Stimulated activated CD4-positive, alpha-beta T cell treated with anti-CD3 and anti-CD28 coated beads, Interleukin-1b, Interleukin-23, amount 100 ng/mL, for 24 hours (primary cell): ENCODE results near the gene FASTKD1.
"Not testable (repeated sequence)": the region's sequence is repeated elsewhere in the genome, so short reads cannot be mapped to it uniquely, and the experiment has no call there.

Source experiments
- DNase-seq, 4 experiments: peaks; one replicate each; pipeline ENCODE4 v3.0.0-alpha.2; 2020; ENCODE audit warnings: low read depth in 4 of 4, low spot score in 1 of 4

The FASTKD1 gene

DNA sequence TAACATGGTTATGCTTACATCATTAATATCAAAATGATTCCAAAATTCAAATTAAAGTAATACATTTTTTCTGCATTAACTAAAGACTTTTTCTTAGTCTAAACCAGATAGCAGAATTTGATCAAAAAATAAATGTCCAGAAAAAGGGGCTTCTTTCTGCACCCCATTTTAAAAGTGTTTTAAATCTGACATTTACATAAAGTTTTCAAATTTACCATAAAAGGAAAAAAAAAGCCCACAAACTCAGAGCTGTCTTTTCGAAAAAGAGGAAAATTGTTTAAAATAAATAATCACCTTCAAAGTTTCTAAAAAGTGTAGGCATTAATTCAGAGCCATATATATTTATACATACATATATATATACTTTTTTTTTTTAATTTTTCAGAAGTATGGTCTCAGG lies 1.5 kb downstream of the FASTKD1 start:
- no peak for DNase-seq

DNA sequence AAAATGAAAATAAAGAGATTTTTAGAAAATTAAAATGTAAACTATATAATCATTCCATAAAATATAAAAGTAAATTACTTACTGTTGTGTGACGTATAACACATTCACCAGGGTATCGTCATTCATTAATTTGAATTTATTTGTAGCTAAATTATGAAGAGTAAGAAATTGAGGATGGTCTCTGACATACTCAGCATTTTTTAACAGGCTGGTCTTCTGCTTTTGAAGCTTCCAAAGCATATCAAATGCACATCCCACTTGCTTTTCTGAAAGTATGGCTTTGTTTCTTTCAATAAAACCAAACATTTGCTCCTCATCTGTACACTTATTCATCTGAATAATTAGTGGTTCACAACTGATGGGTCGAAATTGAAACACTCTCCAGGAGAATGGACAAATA lies 2.1 kb downstream of the FASTKD1 start:
- DNase-seq = no peak

DNA sequence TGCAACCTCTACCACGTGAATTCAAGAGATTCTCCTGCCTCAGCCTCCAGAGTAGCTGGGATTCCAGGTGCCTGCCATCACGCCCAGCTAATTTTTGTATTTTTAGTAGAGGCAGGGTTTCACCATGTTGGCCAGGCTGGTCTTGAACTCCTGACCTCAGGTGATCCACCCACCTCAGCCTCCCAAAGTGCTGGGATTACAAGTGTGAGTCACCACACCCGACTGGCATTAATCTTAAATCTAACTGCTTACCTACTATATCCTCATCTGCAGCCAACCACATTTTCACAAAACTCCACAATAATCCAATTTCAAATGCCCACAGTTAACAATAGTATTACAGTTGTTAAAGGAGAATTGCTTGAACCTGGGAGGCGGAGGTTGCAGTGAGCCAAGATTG lies 2.9 kb downstream of the FASTKD1 start:
- DNase-seq = not testable (repeated sequence)

DNA sequence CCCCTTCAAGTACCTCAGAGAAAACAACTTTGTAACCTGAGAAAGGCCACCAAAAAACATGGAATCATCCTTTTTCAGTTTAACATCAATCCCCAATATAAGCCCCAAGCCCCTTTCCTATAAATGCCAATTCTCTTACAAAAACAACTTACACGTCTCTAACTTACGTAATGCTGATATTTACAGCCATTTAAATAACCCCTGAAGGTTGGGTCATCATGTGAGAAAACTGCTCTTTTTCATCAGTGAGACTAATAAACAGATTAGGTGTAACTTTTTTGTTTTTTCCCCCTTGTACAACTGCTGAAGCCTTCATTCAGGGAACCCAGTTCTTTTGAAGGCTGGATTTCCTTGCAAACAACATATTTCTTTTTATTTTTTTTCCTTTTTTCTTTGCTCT lies 3.7 kb downstream of the FASTKD1 start:
- no peak for DNase-seq

DNA sequence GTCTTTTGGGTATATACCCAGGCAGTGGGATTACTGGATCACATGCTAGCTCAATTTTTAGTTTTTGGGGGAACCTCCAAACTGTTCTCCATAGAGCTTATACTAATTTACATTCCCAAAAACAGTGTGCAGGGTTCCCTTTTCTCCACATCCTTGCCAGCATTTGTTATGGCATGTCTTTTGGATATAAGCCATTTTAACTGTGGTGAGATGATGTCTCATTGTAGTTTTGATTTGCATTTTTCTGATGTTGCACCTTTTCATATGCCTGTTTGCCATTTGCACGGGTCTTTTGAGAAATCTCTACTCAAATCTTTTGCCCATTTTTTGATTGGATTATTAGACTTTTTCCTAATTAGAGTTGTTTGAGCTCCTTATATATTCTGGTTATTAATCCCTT lies 8.0 kb downstream of the FASTKD1 start:
- no peak for DNase-seq

DNA sequence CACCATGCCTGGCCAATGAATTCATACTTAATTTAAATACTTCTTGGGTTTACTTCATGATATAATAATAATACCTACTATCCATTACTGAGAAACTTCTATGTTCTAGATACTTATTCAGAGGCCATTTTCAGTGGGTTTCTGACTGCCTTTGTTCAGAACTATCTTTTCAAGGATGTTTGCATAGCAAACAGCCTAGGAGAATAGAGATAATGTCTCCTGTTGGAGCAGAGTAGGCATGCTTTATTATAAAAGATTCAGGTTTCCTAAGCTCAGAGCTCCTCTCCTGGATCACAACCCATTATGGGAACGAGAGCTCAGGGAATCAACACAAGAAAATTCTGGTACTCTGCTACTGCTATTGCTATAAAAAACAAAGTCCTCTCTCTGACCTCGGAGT lies 11.1 kb downstream of the FASTKD1 start:
- DNase-seq = no peak

DNA sequence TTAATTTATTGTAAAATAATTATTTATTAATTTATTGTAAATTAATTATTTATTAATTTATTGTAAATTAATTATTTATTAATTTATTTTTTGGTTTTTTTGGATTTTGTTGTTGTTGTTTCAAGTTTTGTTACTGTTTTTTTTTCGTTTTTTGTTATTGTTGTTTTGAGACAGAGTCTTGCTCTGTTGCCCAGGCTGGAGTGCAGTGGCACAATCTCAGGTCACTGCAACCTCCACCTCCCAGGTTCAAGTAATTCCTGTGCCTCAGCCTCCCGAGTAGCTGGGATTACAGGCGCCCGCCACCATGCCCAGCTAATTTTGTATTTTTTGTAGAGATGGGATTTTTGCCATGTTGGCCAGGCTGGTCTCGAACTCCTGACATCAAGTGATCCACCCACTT lies 11.6 kb downstream of the FASTKD1 start:
- DNase-seq = not testable (repeated sequence)

DNA sequence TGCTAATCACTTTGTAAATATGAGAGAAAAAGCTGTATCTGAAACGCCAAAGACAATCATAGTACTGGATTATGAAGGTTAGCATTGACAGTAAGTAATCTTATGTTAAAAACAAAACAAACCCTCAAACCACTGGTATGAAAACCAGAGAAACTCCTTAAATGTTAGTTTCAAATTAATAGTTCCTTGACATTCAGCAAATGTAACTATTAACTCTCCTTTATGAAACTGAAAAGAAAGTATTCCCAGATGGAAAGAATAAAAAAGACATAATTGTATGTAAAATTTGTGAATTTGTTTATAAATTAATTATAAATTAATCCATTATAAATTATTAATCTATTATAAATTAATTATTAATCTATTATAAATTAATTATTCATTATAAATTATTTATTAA lies 12.3 kb downstream of the FASTKD1 start:
- DNase-seq = no peak

DNA sequence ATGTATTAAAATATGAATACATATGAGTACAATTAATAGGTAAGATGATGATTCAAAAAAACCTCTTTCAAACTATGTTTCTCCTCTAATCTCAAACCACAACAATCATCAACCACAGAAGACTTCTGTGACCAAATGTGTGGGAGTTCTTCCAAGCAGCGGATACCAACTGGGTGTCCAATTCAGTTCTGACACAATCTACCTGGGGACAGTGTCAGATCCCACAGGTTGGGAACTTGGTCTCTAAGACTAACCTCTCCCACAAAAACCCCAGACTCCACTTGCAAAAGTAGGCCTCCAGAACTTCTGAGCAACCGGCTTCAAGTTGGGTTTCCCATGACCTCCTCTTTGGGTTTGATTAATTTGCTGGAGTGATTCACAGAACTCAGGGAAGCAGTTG lies 26.9 kb downstream of the FASTKD1 start:
- no peak for DNase-seq

DNA sequence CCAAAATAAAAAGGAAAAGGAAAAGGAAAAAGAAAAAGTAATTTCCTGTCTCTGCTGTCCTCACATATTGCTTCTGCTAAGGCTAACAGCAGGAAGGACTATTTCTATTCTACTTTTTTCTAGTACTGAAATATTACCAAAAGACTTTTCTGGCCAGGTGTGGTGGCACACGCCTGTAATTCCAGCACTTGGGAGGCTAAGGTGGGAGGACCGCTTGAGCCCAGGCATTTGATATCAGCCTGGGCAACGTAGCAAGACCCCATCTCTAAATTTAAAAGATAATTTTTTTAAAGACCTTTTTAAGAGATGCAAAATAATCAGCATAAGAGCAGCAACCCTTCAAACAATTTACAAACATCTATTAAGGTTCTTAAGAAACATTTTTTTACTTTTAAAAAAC lies 31.2 kb downstream of the FASTKD1 start:
- DNase-seq = no peak

DNA sequence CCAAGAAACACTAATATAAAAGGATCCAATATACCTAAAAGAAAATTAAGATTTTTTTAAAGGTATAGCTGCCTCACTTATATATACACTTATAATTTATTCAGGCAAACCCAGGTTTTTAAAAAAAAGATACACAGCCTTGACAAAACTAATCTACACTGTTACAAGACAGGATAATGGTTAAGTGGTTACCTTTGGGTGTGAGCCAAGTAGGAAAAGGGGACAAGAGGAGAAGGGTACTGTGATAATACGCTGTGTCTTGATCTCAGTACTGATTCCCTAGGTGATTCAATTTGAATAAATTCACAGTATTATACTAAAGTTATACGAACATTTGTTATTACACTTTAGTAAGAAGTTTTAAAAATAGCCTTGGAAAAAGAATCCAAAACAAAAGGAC lies 33.5 kb downstream of the FASTKD1 start:
- DNase-seq = no peak

DNA sequence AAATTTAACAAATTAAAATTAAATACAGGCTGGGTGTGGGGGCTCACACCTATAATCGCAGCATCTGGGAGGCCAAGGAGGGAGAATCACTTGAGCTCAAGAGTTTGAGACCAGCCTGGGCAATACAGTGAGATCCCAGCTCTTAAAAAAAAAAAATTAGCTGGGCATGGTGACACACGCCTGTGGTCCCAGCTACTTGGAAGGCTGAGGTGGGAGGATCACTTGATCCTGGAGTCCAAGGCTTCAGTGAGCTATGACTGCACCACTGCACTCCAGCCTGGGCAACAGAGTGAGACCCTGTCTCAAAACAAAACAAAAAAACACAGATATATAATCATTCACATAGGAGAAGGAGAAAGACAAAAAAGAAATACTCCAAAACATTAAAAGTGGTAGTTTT lies 34.2 kb downstream of the FASTKD1 start:
- not testable (repeated sequence) for DNase-seq

DNA sequence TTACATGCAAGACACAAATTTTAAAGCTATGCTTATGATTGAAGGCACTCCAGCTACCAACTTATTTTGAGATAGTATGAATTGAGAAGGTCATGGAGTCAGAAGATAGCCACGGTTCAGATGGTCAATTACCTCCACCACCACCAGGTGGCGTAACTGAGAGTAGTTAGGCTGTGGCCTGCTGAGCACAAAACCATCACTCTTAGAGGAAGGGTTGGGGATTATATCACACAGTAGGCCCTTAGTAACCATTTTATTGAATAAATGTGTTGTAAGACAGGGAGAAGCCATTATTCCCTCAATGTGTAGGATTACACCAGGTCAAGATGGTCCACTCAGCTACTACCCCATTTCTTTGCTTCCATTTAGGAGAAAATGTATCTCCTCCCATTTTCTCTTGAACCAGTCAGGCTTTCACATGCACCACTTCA lies 45.4 kb downstream of the FASTKD1 start:
- peak; percentile 58 to 70 (median 60) for DNase-seq

DNA sequence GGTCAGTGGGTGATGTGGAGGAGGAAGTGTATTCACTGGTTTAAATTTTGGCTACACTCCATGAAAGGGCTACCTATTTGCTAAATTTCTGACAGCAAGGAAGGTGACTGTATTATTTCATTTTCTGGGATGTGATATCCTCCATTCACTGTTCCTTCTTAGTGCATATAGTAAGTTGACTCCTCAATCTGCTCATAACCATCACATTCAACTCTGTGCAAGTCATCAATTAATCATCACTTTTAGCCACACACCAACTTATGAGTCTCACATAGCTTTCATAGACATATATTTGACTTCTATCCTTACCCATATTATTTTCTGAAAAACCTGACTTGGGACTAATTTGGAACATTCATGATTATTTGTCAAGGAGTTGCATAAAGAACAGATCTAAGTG lies 47.2 kb downstream of the FASTKD1 start:
- no peak for DNase-seq

DNA sequence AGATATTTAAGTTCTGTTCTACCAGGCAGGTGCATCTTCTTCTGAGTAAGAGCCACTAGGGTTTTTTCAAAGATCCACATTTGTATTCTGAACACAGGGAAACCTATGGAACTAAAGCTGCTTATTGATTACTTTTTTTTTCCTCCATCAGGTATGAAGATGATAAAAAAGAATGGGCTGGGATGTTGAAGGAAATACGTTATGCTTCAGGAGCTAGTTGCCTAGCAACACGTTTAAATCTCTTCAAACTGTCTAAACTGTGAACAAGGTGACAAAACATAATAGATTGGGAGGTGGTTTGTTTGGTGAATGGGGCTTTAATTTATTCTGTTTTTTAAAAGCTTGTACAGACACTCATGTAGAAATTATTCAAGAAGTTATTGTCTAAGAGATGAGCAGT lies 48.2 kb downstream of the FASTKD1 start:
- DNase-seq = no peak

DNA sequence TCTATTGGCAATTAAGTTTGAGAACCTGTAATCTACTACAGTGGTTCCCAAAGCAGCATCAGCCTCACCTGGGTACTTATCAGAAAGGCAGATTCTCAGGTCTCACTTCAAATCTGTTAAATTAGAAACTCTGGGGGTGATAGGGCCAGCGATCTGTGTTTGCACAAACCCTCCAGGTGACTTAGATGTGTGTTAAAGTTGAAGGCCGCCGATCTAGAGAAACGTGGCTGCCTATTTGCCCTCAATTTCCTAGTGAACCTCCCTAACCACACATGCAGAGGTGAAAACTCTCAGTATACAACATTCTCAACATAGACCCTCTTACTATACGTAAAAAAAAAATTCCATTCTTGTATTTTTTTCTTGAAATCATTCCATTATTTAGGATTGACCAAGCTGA lies 50.0 kb downstream of the FASTKD1 start:
- no peak for DNase-seq

DNA sequence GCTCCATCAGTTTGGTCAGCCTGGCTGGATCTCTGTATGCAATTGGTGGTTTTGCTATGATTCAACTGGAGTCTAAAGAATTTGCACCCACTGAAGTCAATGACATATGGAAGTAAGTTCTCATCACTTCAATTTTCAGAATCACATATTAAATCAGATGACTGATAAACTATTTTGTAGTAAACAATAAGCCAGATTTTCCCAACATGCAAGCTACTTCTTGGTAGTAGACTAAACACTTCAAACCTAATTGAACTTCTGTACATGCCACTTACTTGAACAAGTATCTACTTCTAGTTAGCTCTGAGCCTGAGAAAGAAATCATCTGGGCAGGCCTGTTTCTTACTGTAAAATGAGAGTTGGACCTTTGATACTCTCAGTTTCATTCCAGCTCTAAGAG lies 52.8 kb downstream of the FASTKD1 start:
- DNase-seq = no peak

DNA sequence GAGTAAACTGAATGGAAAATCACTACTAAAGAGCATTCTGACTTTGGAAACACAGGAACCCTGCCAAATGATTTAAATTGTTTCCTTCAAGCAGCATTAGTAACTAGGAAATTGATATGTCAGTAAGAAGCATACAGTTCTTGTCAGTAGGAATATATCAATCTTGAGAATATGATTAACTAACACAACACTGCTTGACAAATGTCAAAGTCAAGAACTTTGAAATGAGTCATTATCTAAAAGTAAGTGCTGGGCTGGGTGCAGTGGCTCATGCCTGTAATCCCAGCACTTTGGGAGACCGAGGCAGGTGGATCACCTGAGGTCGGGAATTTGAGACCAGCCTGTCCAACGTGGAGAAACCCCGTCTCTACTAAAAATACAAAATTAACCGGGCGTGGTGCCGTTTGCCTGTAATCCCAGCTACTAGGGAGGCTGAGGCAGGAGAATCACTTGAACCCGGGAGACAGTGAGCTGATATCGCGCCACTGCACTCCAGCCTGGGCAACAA lies 57.1 kb downstream of the FASTKD1 start:
- DNase-seq = not testable (repeated sequence)

DNA sequence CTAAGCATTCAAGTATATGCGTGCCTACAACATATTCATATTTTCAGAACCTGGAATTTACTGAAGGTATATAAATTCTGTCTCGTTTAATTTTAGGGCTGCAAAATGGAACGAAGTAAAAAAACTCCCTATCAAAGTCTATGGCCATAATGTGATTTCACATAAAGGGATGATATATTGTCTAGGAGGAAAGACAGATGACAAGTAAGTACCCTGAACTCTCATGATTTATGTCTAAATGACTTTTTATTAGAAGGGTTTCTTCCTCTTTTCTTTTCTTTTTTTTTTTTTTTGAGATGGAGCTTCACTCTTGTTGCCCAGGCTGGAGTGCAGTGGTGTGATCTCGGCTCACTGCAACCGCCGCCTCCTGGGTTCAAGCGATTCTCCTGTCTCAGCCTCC lies 58.9 kb downstream of the FASTKD1 start:
- not testable (repeated sequence) for DNase-seq

DNA sequence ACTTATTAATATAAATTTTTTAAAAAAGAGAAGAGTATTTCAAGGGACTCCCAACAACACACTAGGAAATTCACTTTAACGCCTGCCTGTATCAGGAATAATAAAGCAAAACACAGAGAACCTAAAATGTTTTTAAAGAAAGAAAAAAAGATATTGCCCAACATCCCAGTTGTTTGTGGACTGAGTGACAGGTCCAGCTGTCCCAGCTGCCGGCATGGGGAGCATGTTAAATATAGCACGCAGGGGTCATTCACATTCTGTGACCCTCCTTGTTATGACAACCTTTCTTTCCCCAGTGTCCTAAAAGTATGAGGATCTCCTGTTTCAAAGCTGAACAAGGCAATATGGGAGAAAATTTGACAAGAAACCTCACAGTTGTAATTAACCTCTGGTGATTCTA lies 59.7 kb downstream of the FASTKD1 start:
- DNase-seq = no peak

DNA sequence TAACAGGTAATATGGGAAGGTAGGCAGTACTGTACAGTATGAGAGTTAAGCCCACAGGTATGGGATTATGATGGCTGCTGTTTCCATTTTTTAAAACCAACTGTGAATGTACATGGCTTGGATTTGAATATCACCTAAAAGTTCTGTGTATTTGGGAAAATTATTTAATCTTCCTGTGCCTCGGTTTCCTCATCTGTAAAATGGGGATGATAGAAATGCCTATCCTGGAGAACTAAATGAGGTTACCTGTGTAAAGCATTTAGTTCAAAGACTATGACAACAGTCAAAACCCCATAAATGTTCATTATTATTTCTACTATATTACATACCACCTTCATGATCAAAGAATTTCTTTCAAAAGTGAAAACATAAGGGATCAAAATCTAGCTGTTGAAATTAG lies 60.6 kb downstream of the FASTKD1 start:
- no peak for DNase-seq

DNA sequence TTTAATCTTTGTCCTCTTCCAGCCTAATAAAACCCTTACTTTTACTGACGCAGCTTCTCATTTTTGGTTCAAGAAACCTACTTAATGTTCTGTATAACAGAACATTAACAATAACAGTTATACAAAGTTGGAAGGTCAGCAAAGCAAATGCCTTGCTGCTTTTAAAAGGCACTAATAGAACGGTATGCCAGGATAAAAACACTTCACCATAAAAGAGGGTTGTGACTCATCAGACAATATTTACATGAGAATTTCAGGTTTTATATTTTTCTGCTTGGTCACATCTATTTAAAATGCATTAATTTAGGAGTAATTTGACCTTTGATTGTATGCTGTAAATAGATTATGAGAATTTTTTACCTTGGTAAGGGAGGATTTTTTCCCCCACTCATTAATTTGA lies 61.1 kb downstream of the FASTKD1 start:
- DNase-seq = no peak

DNA sequence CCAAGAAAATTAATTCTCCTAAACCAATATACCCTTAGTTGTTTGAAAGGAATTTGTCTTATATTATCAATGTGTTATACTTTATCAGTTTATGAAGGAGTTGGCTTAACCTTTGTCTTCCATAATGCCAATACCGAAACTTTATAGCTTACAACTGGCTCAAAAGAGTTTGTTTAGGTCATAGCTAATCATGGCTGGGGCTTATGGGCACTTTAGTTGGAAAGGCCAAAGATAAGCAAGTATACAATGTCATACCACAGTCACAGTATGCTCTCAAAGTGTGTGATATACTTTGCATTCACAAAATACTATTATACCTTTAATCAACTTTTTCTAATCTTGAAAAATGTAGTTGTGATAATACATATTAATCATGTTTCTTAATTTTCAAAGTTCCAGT lies 61.8 kb downstream of the FASTKD1 start:
- DNase-seq = no peak

DNA sequence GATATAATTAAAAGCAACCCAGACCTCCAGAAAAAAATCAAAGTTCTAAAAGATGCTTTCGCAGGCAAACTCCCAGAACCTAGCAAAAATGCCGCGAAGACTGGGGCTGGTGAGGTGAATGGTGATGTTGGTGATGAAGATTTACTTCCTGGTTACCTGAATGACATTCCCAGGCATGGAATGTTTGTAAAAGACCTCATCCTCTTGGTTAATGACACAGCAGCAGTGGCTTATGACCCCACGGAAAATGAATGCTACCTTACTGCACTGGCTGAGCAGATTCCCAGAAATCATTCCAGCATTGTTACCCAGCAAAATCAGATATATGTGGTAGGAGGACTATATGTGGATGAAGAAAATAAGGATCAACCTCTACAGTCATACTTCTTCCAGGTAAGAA lies 63.2 kb downstream of the FASTKD1 start:
- no peak for DNase-seq
